CD4-positive, alpha-beta T cell treated with Interleukin-6 for 4 hours (primary cell): ENCODE data around the gene TIMM21.
A peak's percentile ranks its signal among the peaks of the same experiment; 100 is the strongest.

Experiments used
- DNase-seq: peaks from one replicate; pipeline ENCODE4 v3.0.0-alpha.2; 2020; ENCODE audit warnings: mixed read lengths

The TIMM21 gene, protein sequence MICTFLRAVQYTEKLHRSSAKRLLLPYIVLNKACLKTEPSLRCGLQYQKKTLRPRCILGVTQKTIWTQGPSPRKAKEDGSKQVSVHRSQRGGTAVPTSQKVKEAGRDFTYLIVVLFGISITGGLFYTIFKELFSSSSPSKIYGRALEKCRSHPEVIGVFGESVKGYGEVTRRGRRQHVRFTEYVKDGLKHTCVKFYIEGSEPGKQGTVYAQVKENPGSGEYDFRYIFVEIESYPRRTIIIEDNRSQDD

DNA sequence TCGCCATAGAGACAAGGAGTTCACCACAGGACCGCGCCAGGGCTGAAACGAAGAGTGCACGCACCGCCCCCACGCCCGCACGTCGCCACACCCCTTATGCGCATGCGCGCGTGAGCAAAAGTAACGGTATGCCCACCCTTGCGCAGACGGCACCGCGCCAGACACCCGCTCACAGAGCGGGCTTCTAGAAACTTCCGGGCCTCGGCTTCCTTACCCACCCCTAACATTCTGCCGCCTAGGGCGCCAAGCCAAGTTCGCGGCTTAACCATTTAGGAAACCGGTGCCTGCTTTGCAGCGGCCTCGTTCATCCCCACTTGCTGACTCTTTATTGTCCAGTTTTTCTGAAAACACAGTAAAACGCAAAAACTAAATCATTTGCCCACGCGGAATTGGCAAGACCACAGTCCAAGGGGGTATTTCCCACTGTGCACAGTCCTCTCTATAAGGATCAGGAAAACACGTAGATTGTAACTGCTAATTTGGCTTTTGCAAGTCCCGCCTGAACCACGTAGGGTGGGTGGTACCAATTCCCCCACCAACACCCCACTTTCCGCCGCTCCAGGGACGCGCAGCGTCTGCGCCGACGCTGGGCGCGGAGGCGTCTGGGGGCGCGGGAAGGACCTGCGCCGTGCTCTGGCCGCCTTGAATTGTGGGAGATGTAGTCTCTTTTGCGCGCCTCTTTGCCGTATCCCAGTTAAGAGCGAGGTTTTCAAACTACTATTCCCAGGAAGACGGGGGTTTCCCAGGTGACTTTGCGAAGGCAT, at the start of gene TIMM21, which contains the start of gene FBXO15:
Gene TIMM21 (plus strand): TSS at position 745 of the 764 bp plus-strand sequence. CDS start 286 bp downstream, outside the sequence.
Gene FBXO15 (minus strand): TSS at position 56 of the 764 bp plus-strand sequence. CDS start 49 bp downstream, at position 7.
- DNase-seq = peak; percentile 98

DNA sequence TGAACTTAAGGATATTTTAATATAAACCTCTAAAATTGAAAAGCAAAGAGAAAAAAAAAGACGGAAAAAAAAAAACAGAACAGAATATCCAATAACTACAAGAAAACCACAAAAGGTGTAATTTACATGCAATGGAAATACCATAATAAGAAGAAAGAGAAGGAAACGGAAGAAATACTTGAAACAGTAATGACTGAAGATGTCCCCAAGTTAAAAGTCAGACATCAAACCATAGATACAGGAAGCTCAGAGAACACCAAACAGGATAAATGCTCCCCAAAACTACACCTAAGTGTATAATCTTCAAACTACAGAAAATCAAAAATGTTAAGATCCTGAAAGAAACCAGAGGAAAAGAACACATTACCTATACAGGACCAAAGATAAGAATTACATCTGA, 39.9 kb upstream of the TIMM21 start:
- DNase-seq = no peak

DNA sequence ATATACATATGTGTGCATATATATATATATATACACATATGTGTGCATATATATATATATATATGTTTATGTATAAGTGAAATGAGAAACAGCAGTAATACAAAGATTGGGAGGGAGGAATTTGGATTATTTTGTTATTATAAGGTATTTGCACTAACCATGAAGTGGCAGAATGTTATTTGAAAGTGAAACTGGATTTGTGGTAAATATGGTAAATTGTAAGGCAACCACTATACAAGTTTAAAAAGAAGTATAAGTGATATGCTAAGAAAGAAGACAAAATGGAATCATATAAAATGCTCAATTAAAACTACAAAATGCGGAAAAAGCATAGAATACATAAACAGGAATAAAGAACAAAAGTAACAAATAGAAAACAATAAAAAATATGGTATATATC, 38.2 kb upstream of the TIMM21 start:
- DNase-seq = no peak

DNA sequence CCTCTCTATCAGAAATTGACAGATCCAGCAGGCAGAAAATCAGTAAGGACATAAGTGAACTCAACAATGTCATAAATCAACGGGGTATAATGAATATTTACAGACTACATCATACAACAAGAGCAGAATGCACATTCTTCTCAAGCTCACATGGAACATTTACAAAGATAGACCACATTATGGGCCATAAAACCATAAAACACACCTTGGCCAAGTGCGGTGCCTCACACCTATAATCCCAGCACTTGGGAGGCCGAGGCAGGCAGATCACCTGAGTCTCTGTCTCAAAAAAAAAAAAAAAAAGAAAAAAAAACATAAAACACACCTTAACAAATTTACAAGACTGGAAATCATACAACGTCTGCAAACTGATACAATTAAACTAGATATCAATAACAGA, 37.3 kb upstream of the TIMM21 start:
- DNase-seq = no peak

DNA sequence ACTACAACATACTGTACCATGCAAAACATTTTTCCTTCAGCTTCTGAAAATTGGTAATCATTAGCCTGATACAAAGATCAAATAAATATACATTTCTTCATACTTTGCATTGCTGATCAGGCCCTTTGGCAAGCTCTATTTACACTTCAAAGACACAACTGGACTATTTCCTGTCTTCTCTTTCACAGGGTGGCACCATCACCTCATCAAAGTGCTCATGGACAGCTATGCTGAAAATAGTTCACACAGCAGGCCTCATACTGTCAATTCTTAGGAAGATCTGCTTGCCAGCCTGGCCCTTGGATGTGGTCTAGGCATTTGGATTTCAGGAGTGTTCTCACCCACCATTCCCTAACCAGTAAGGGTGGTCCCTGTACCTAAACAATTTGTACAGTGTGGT, 34.6 kb upstream of the TIMM21 start:
- no peak for DNase-seq

DNA sequence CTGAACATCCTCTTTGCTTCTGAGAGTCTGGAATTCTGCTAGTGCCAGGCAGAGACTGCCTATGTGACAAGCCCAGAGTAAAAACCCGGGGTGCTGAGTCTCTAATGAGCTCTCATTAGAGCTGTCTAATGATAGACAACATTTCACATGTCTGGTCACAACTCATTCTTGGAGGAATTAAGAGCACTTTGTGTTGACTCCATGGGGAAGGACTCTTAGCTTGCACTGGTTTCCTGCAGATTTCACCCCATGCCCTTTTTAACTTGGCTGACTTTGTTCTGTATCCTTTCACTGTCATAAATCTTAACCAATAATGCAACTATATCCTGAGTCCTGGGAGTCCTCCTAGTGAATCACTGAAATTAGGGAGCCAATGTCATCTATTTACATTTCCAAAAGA, 34.2 kb upstream of the TIMM21 start:
- DNase-seq = no peak

DNA sequence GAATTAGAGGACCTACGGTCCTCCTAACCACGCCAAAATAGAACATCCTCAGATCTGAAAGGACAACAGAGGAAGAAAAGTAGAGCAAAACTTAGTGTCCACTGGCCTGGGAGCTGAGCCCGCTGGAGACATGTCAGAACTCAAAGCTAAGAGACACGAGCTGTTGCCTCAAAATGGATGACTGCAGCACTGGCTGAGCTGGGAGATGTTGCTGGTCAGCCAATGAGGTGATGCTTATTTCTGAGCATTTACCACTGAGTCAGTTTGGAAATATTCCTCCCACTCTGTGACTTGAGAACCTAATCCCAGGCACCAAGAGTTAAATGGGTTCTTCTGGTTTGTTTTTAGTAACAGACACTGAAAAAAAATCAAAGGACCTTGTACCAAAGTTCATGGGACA, 33.3 kb upstream of the TIMM21 start:
- no peak for DNase-seq

DNA sequence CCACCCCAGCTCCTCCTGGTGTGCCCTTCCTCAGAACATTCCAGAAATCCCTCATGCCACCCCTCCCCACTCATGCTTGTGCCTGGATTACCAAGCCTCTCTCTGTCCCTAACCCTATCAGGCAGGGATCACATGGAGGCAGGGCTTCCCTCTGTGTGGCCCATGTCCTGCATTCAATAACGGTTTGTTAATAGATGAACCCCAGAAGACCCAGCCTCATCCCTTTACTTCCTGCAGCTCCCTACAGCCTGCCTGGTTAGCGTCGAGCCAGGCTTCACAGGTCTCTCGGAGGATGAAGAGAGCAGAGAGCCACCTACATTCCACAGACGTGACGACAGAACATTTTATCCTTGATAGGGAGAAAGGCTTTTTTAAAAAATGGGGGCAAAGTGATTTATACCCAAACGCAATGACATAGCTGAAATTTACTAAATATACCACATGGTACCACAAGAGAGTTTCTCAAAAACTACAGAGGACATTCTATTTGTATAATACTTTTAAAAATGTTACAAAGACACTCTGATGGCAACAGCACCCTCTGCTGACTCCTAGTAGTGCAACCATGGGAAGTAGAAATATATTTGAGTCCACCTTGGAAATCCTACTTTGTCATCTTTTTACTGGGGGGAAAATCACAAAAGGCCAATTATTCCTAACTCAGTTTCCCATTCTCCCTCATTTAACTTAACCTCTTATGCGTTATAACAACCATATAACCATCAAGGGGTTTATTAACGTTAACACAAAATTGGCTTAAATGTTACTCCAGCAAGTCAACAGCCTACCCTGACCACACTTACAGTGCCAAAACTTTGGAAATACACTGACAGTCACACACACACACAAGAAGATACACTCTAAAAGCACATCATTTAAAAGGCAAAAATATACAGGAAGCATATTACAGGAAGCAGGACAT, 31.4 kb upstream of the TIMM21 start:
- peak; percentile 52 for DNase-seq

DNA sequence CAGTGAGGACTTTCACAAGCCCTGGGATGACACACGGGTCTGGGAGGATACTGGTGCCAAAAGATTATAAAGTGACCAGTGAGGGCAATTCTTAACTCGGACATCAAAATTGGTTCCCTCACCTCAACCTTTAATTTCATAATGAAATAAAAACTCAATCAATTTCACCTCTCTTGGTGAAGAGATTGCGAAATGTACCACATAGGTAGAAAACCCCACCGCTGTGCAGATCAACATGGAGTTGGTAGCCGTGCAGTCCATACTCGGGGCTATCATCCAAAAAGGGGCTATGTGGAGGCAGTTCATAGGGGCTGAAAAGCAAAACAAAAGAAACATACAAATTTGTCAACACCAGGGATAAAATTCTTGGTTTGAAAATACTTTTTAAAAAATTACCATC, 25.1 kb upstream of the TIMM21 start:
- no peak for DNase-seq

DNA sequence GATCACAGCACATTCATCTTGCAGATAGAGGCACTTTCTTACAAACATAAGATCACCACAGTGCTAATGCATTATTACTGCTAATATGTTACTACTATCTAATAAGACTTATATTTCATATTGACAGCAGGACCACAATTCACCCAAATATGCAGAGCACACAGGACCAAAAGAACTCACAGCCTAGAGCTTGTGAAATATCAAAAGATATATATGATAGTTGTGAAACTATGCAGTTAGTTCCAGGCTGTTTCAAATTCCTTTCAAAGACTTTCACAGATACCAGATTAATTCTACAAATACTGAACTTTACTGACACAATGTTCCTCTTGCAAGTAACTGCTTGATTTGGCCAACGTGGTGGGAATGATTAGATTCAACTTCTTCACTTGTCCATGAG, 23.7 kb upstream of the TIMM21 start:
- no peak for DNase-seq

DNA sequence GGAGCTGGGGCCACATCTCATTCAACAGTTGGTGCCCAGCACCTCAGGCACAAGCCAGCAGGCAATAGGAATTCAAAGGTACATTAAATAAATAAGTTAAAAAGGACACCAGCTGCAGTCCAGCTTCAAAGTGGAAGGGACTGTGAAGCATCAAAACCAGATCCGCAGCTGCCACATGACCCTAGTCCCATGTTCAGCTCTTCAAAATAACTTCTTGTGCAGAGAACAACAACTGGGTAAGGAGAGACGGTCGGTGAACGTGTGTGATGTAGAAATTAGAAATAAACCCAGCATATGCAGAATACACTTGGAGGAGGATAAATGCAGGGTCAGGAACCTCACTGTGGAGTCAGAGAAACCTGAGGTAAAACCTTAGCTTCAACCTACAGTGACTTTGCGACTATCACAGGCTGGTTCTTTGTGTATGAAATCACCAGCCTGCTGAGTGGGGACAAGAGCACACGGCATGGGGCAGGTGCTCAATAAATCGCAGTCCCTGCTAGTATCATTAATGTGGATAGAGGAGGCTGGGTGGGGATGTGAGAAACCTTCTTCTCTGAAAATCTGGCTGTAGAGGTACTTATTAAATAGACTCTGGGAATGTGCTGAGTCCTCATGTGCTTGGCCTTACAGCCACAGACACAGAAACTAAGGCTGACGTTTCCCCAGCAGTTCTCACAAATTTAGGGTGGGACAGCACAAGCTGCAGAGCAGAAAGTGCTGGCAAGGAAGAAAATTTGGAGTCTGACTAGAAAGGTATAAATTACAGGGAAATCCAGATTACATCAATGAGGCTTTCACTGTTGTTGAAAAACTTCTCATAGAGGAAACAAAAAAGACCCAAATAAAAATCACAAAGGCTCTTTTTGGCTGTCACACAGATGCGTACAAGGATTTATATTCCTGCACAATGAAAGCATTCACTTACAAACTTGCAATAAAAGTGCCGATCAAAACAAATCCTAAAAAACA, 21.4 kb upstream of the TIMM21 start:
- DNase-seq = no peak

DNA sequence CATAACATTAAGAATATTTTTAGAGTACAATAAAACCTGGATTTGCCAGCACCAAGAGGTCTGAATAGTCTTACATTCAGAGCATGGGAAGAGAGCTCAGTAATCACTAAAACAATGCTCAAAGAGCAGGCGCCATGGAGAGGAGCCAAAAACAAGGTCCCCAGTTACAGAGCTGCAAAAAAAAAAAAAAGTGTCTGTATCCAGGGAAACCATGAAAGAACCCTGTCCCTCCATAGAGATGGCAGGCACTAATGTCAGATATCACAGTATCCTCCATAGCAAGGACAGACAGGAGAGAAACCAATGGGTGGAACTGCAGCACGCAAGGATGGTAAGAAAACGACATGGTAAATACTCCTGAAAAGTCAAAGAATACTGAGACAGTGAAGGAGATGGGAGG, 20.2 kb upstream of the TIMM21 start:
- DNase-seq = no peak

DNA sequence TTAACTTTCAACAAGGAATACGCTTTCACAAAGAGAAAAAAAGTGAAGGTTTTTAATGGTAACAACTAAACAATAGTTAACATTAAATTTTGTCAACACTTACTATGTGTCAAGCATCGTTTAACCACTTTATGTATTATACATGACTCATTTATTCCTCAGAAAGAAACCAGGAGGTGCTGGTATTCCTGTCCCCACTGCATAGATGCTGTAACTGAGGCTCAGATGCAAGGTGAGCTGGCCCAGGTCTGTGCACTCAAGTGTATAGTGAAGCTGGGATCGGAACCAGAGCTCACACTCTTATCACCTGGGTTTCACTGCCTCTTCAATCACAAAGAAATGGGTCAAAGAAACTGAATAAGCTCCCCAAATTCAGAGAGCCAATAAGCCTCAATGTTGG, 17.2 kb upstream of the TIMM21 start:
- DNase-seq = no peak

DNA sequence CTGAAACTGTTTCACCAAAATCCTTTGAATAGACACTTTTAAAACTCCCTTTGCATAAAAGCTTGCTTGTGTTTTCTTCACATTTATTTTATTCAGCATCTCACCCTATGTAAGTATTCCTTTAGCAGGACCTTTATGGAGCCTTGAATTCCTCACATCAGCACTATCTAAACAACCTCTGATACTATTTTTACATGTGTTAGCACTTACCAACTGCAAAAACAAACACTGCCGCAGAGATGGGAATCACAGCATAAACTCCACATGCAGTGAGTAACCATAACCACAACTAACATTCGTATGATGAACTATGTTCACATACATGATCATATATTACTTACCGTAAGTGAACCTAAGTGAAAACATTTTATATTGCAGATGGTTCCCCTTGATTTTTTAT, 16.1 kb upstream of the TIMM21 start:
- DNase-seq = no peak

DNA sequence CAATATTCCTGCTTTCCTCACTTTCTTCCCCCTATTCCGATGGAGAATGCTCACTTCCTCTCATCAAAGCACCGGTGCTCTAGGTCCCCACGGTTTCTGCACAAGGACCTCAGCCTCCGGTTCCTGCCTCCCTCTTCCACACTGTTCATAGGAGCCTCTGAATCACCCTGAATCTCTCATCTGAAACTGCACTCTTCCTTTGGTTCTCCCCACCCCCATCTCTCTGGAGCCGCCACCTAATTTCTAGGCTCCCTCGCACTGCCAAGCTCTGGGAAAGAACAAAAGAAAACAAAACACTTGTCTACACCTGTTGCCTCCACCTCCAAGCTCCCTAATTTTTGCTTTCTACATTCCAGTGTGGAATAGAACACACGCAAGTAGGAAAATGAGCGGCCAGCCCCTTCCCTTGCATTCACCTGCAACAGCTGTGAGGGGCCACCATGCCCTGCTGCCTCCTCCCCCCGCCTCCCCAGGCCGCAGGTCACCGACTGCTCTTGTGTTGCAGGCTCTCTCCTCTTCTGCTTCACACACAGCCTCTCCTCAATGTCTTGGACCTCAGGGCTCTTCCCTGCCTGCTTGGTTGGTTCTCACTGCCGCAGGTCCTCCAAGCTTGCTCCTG, 10.3 kb upstream of the TIMM21 start:
- DNase-seq = no peak

DNA sequence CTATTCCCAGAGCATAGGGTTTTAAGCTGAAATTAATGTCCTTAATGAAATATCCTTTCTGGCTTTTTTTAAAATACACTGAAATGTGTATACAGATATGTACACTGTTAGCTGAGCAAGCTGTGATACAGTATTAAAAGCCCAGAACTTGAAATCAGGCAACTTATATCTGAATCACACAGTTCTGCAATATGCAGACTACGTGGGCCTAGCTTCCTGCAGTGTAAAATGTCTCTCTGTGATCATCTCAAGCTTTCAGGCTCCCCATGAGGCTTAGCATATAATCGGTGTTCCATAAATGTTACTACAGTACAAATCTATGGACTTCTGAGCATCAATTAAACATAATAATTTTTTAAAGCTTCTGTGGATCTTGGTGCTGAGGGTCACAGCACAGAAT, 8.9 kb upstream of the TIMM21 start:
- DNase-seq = no peak

DNA sequence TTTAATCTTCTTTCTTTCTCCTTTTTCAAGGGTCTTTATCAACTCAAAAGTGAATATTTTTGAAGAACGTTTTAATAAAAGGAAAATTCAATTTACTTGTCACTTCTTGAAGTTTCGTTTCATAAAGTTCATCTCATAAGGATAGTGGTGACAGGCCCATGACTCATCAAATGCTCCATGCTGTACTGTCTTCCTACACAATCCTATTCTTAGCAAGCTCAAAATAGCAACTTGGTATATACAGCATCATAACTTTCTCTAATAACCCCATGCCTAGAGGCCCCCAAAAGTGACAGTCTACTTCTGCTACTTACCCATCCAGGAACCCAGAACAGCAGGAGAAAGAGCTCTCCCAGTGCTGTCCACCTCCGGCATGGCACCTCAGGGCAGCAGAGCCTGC, 8.4 kb upstream of the TIMM21 start:
- DNase-seq = no peak

DNA sequence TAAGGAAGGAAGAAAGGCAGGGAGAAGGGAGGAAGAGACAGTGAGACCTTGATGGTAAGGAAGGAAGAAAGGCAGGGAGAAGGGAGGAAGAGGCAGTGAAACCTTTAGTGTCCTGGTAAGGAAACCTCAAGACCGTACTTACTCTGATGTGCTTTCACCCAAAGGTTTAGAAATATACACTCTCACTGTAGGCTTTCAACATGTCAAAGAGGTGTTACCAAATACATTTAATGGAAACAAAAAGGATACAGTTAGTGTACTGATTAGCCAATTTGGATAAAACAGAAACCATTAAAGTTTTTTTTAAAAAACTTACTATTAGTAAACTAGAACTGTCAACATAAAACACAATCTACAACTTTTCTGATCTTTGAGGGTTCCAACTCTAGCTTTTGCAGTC, 7.7 kb upstream of the TIMM21 start:
- no peak for DNase-seq

DNA sequence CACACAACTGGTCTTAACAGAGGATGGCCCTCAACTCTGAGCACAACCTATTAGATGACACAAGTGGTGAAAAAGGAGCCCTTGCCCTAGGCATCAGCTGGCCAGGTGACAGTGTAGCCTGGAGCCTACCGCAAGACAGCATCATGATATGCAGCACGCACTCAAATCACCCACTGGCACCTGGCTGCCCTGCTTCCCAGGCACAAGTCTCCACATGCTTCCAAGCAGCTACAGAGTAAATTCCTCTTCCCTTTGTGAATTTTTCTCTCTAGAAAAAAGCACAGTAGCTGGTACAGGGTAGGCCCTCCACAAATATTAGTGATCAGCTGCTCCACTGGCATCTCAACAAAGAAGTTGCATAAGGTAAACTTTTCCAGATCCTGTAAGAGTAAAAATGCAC, 6.7 kb upstream of the TIMM21 start:
- no peak for DNase-seq

DNA sequence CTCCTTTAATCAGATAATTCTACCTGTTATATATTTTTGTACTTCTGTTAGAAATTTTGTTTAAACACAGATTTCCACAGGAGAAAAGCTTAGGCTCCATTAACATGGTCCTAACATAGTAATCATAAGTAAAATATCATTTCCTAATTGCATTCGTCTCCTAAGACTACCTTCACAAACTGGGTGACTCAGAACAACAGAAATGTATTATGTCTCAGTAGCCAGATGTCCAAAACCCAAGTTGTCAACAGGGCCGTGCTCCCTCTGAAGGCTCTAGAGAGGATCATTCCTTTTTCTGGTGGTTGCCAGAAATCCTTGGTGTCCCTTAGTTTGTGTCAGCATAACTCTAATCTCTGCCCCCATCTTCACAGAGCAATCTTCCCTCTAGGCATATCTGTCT, 6.1 kb upstream of the TIMM21 start:
- DNase-seq = no peak

DNA sequence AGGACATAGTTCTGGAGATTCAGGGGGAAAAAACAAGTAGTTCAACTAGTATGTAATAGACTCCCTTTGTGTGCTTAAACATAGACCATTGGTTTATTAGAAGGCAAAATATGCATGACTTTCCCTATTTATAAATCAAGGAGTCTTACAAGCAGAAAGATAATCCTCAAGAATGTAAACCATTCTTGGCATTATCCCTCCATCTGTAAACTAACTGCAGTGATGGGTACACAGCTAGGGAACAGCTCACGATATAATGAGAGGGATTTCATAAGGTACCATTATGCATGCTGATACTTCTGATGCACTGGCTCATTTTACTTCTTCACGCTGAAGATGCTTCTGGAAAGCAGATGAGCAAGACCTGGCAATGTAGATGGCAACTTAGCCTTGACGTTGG, 1.6 kb upstream of the TIMM21 start:
- no peak for DNase-seq

DNA sequence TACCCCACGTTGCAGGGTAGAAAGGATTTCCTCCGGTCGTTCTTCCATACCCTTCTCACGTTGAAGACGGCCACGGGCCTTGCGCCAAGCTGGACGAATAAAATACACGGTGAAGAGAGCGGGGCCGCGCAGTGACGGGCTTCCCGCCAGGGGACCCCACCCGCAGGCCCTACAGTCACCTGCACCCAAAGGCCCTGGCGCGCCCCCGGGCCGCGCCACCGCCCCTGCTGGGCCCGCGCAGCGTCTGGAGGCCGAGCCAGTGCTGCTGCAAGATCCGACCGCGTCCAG, 888 bp upstream of the TIMM21 start:
- no peak for DNase-seq
